ENCODE measurements around the gene PCBD1. TPM values are rescaled to one million over a fixed set of nuclear protein-coding genes. Genes with fewer than 3 reads are reported as not detected.

PCBD1 gene
- polyA plus RNA-seq, 3 donors = 18.0 to 28.3 (median 21.3) TPM

DNA sequence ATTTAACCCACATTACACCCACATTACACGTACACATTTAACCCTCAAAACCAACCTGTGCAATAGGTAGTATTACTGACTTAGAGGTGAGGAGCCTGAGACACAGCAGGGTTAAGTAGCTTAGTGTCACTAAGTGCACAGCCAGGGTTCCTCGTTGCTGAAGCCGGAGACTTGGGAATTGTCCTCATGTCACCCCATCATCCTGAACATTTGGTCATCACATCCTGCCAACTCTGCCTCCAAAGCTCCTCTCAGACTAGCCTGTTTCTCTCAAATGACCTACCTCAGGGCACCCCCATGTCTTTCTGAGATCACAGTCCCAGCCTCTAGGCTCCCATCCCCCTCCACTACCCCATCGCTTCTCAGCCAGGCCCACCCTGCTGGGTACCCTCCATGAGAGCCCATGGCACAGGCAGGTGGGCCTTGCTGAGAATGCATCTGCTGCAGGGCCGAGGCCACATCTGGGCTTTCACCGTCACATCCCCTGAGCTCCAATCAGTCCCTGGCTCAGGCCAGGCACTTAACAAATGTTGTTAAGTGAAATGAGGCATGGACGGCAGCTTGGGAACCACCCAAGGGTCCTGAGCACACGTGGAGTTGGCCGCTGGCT is 21.1 kb upstream of the PCBD1 start:
- Histone ChIP-seq H3K9ac (ENCODE audit: insufficient read depth, low read length, poor library complexity, severe bottlenecking) (no peak overlapping the region), H2AFZ (ENCODE audit: insufficient read depth, low read depth, low read length, poor library complexity, severe bottlenecking) (no peak overlapping the region), H3K4me1 (ENCODE audit: control insufficient read depth in 1 of 2, insufficient read depth in 2 of 2, low read length in 2 of 2) (no peaks in the 10 kb centered on the region), H3K4me3 (replicated peaks in 1 of 3; ENCODE audit: low read depth in 2 of 3, low read length in 3 of 3) (no peak overlapping the region), H4K20me1 (ENCODE audit: insufficient read depth, low read length) (no peaks in the 10 kb centered on the region), H3K27ac (ENCODE audit: low read depth in 1 of 2, low read length in 2 of 2) (no peak overlapping the region), H3K9me3 (replicated peaks in 1 of 2; ENCODE audit: control insufficient read depth in 1 of 2, insufficient read depth in 1 of 2, low read length in 2 of 2) (peaks cover 0 to 9% of the 10 kb centered on the region in 2 donors), H3K79me2 (ENCODE audit: insufficient read depth, low read length) (no peaks in the 10 kb centered on the region), H3K27me3 (ENCODE audit: control insufficient read depth in 2 of 2, insufficient read depth in 2 of 2, low read length in 2 of 2) (no peaks in the 10 kb centered on the region), H3K4me2 (replicated peaks; ENCODE audit: extremely low read depth, low read length, poor library complexity, severe bottlenecking) (no peak overlapping the region), H3K36me3 (replicated peaks in 1 of 2; ENCODE audit: control insufficient read depth in 1 of 2, insufficient read depth in 2 of 2, low read length in 2 of 2) (no peaks in the 10 kb centered on the region)
- Mint-ChIP-seq H3K36me3 (no peaks in the 10 kb centered on the region), H3K27me3 (ENCODE audit: low read depth in 3 of 3) (peaks cover 7 to 10% (median 8%) of the 10 kb centered on the region in 3 donors), H3K9me3 (peaks cover 2 to 10% (median 5%) of the 10 kb centered on the region in 7 donors), H3K27ac (no peak overlapping the region), H3K4me3 (no peak overlapping the region), H3K4me1 (peaks cover 4% of the 10 kb centered on the region)
- no peak for DNase-seq
- WGBS (ENCODE audit: insufficient coverage) = 92% methylated on average over 5 of the region's 9 CpGs
- TF ChIP-seq, protein P1, sequence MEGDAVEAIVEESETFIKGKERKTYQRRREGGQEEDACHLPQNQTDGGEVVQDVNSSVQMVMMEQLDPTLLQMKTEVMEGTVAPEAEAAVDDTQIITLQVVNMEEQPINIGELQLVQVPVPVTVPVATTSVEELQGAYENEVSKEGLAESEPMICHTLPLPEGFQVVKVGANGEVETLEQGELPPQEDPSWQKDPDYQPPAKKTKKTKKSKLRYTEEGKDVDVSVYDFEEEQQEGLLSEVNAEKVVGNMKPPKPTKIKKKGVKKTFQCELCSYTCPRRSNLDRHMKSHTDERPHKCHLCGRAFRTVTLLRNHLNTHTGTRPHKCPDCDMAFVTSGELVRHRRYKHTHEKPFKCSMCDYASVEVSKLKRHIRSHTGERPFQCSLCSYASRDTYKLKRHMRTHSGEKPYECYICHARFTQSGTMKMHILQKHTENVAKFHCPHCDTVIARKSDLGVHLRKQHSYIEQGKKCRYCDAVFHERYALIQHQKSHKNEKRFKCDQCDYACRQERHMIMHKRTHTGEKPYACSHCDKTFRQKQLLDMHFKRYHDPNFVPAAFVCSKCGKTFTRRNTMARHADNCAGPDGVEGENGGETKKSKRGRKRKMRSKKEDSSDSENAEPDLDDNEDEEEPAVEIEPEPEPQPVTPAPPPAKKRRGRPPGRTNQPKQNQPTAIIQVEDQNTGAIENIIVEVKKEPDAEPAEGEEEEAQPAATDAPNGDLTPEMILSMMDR (IDR thresholded peaks at IDR 0.05) = no peak
- intact Hi-C loops (cut with micrococcal nuclease) = no loop called here

DNA sequence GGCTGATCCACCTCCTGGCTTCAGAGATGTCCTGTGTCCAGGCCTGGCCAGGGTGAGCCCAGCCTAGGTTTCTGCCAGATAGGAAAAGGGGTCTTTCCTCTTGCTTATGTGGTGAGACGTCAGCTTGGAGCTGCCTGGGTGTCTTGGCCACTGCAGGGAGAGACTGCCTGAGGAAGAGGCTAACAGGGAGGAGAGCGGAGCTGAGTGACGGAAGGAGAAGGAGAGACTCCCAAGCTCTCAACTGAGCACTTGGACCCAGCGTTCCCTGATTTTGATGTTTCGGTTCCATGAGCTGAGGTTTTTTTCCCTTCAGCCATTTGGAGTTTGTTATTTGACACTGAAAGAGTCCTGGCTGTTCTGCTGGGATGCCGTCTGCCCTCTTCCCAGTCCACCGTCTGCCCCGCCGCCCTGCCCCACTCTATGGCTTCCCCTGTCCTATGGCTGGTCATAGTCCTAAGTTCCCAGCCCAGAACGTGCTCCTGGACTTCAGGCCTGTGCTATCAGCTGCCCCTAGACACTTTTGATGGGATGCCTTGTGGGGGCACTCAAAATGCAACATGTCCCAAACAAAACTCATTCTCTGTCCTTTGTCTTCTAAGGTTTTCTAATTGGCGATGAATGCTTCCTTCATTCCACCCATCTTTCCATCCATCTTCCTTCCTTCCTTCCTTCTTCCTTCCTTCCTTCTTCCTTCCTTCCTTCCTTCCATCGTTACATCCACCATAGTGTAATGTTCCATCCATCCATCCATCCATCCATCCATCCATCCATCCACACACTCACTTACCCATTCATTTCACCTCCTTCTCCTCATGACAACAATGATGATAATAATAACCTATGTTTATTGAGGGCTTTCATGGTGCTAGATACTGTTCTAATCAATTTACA is 20.3 kb upstream of the PCBD1 start:
- no peak for DNase-seq
- H3K9me3 ChIP-seq (replicated peaks in 1 of 2; ENCODE audit: control insufficient read depth in 1 of 2, insufficient read depth in 1 of 2, low read length in 2 of 2) = peaks cover 0 to 9% of the 10 kb centered on the region in 2 donors
- H2AFZ ChIP-seq (ENCODE audit: insufficient read depth, low read depth, low read length, poor library complexity, severe bottlenecking) = no peak overlapping the region
- TF ChIP-seq, protein P1 (IDR thresholded peaks at IDR 0.05) = no peak
- no peaks in the 10 kb centered on the region for H3K79me2 ChIP-seq (ENCODE audit: insufficient read depth, low read length)
- H3K4me1 ChIP-seq (ENCODE audit: control insufficient read depth in 1 of 2, insufficient read depth in 2 of 2, low read length in 2 of 2) = no peaks in the 10 kb centered on the region
- intact Hi-C loops (cut with micrococcal nuclease) = no loop called here
- no peaks in the 10 kb centered on the region for H3K36me3 Mint-ChIP-seq
- no peaks in the 10 kb centered on the region for H3K27me3 ChIP-seq (ENCODE audit: control insufficient read depth in 2 of 2, insufficient read depth in 2 of 2, low read length in 2 of 2)
- no peak overlapping the region for H3K4me2 ChIP-seq (replicated peaks; ENCODE audit: extremely low read depth, low read length, poor library complexity, severe bottlenecking)
- no peak overlapping the region for H3K9ac ChIP-seq (ENCODE audit: insufficient read depth, low read length, poor library complexity, severe bottlenecking)
- no peaks in the 10 kb centered on the region for H3K36me3 ChIP-seq (replicated peaks in 1 of 2; ENCODE audit: control insufficient read depth in 1 of 2, insufficient read depth in 2 of 2, low read length in 2 of 2)
- peaks cover 4% of the 10 kb centered on the region for H3K4me1 Mint-ChIP-seq
- H3K27ac ChIP-seq (ENCODE audit: low read depth in 1 of 2, low read length in 2 of 2) = no peak overlapping the region
- H3K27me3 Mint-ChIP-seq (ENCODE audit: low read depth in 3 of 3) = peaks cover 6 to 10% (median 7%) of the 10 kb centered on the region in 3 donors
- WGBS (ENCODE audit: insufficient coverage) = 92% methylated on average over 9 of the region's 12 CpGs
- no peak overlapping the region for H3K4me3 Mint-ChIP-seq
- peaks cover 2 to 10% (median 5%) of the 10 kb centered on the region in 7 donors for H3K9me3 Mint-ChIP-seq
- H3K4me3 ChIP-seq (replicated peaks in 1 of 3; ENCODE audit: low read depth in 2 of 3, low read length in 3 of 3) = no peak overlapping the region
- H3K27ac Mint-ChIP-seq = no peak overlapping the region
- H4K20me1 ChIP-seq (ENCODE audit: insufficient read depth, low read length) = no peaks in the 10 kb centered on the region
